ENCODE data around the gene ADARB2. TPM values are rescaled to one million over a fixed set of nuclear protein-coding genes. Genes with fewer than 3 reads are reported as not detected.

ADARB2 gene
- polyA plus RNA-seq, 1 of the 3 experiments (the other 2 are of a cell fraction): not detected

GRCh38 chr10:1535301-1535965, 201.9 kb downstream of the ADARB2 start (continued):
- no peak for TF ChIP-seq FOXJ3 (CRISPR knock-in tag; IDR thresholded peaks at IDR 0.05)
- no peak for TF ChIP-seq RXRA (IDR thresholded peaks at IDR 0.05; ENCODE audit: borderline replicate concordance, low read depth)
- no peak for TF ChIP-seq RCOR1 (IDR thresholded peaks at IDR 0.05; ENCODE audit: low read length)

GRCh38 chr10:1534820-1535219, 202.5 kb downstream of the ADARB2 start:
- peaks cover 3% of the 10 kb centered on the region; the same call in 1 of the 2 replicates for H3K9me3 ChIP-seq
- no peaks in the 10 kb centered on the region for H4K20me1 ChIP-seq (ENCODE audit: insufficient read depth)
- H3K27ac ChIP-seq (ENCODE audit: low read depth in 2 of 2, low read length in 1 of 2): no peak overlapping the region
- WGBS (ENCODE audit: low lambda C conversion rate): 36% methylated on average over 10 of the region's 19 CpGs
- H3K9ac ChIP-seq: no peak overlapping the region
- POLR2A ChIA-PET: no interaction called here
- no peaks in the 10 kb centered on the region for H3K9me2 ChIP-seq
- no peaks in the 10 kb centered on the region for H3K36me3 ChIP-seq (replicated peaks in 1 of 2; ENCODE audit: control insufficient read depth in 1 of 2, insufficient read depth in 2 of 2, low read length in 1 of 2)
- H2AFZ ChIP-seq (ENCODE audit: low read depth): no peak overlapping the region
- CTCF ChIA-PET: no interaction called here
- TF ChIP-seq MAX (IDR thresholded peaks at IDR 0.05; ENCODE audit: low read depth): no peak
- no peak for TF ChIP-seq RAD21 (IDR thresholded peaks at IDR 0.05; ENCODE audit: low read length)
- TF ChIP-seq YY1 (IDR thresholded peaks at IDR 0.05; ENCODE audit: low read depth): no peak
- no peak overlapping the region for H3K4me2 ChIP-seq
- H3K27me3 ChIP-seq (ENCODE audit: insufficient read depth): no peaks in the 10 kb centered on the region
- H3K4me1 ChIP-seq (ENCODE audit: control insufficient read depth in 1 of 2, insufficient read depth in 2 of 2, low read depth in 1 of 2, low read length in 1 of 2): no peaks in the 10 kb centered on the region
- no peak for DNase-seq
- H3K4me3 ChIP-seq (ENCODE audit: low read depth in 2 of 2, low read length in 1 of 2): no peak overlapping the region
- H3K79me2 ChIP-seq (ENCODE audit: insufficient read depth): no peaks in the 10 kb centered on the region
- H3F3A ChIP-seq (replicated peaks; ENCODE audit: insufficient read depth): no peaks in the 10 kb centered on the region

DNA sequence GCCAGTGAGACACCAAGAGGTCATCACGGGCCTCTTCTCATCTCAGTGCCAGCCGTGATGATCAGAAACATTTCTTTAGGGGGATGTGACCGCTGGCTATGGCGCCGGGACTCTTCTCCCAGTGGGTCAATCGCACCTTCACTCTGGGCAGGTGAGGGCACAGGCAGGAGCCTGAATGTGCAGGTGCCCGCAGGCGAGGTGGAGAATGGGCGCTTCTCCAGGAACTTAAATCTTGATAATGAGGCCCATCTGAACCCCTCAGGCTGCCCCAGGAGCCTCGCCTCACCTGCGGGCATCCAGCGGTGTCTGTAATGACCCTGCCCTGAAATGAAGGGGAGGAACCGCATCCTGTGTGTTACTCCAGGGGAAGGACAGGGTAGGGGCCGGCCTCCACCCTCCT, 204.7 kb downstream of the ADARB2 start:
- no peaks in the 10 kb centered on the region for H3K27me3 ChIP-seq (ENCODE audit: insufficient read depth)
- DNase-seq: no peak
- H3K9me3 ChIP-seq: peaks cover 3% of the 10 kb centered on the region; the same call in 1 of the 2 replicates
- no peak overlapping the region for H3K4me2 ChIP-seq
- TF ChIP-seq IRF3 (IDR thresholded peaks at IDR 0.05; ENCODE audit: low read depth, low read length): no peak
- no peak for TF ChIP-seq FOXM1 (IDR thresholded peaks at IDR 0.05; ENCODE audit: low read depth)
- TF ChIP-seq, protein P1, sequence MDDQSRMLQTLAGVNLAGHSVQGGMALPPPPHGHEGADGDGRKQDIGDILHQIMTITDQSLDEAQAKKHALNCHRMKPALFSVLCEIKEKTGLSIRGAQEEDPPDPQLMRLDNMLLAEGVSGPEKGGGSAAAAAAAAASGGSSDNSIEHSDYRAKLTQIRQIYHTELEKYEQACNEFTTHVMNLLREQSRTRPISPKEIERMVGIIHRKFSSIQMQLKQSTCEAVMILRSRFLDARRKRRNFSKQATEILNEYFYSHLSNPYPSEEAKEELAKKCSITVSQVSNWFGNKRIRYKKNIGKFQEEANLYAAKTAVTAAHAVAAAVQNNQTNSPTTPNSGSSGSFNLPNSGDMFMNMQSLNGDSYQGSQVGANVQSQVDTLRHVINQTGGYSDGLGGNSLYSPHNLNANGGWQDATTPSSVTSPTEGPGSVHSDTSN (IDR thresholded peaks at IDR 0.05): no peak
- TF ChIP-seq EZH2phosphoT487 (IDR thresholded peaks at IDR 0.05; ENCODE audit: borderline replicate concordance, low read depth): no peak
- no peak for TF ChIP-seq JUND (IDR thresholded peaks at IDR 0.05)
- H3F3A ChIP-seq (replicated peaks; ENCODE audit: insufficient read depth): no peaks in the 10 kb centered on the region
- H3K9ac ChIP-seq: no peak overlapping the region
- WGBS (ENCODE audit: low lambda C conversion rate): 48% methylated on average over 10 of the region's 14 CpGs
- ChIA-PET POLR2A (no interaction called here), CTCF (no interaction called here)
- H2AFZ ChIP-seq (ENCODE audit: low read depth): no peak overlapping the region
- no peaks in the 10 kb centered on the region for H4K20me1 ChIP-seq (ENCODE audit: insufficient read depth)
- no peaks in the 10 kb centered on the region for H3K4me1 ChIP-seq (ENCODE audit: control insufficient read depth in 1 of 2, insufficient read depth in 2 of 2, low read depth in 1 of 2, low read length in 1 of 2)
- no peak overlapping the region for H3K27ac ChIP-seq (ENCODE audit: low read depth in 2 of 2, low read length in 1 of 2)
- no peaks in the 10 kb centered on the region for H3K36me3 ChIP-seq (replicated peaks in 1 of 2; ENCODE audit: control insufficient read depth in 1 of 2, insufficient read depth in 2 of 2, low read length in 1 of 2)
- no peaks in the 10 kb centered on the region for H3K9me2 ChIP-seq
- no peak overlapping the region for H3K4me3 ChIP-seq (ENCODE audit: low read depth in 2 of 2, low read length in 1 of 2)
- H3K79me2 ChIP-seq (ENCODE audit: insufficient read depth): no peaks in the 10 kb centered on the region
